GM21717 (cell line): ENCODE results near the gene PTGR3.

ENCODE experiments used
- ATAC-seq: cut with Tn5 transposase; IDR thresholded peaks from one replicate; pipeline ENCODE4 v1.9.1; 2021; ENCODE audit warnings: mild to moderate bottlenecking, moderate library complexity; ENCODE audit not compliant: unreplicated experiment

PTGR3 gene

GRCh38 chr18:75215663-75216062 is 6.7 kb upstream of the PTGR3 start:
- ATAC-seq: no peak

GRCh38 chr18:75214766-75215510 is 6.0 kb upstream of the PTGR3 start:
- no peak for ATAC-seq

- no peak for ATAC-seq
Observed at GRCh38 chr18:75214332-75214690, 5.4 kb upstream of the PTGR3 start.

- no peak for ATAC-seq
Observed at GRCh38 chr18:75213611-75214331, 4.8 kb upstream of the PTGR3 start.

- no peak for ATAC-seq
Observed at GRCh38 chr18:75212751-75213090, 3.8 kb upstream of the PTGR3 start.

GRCh38 chr18:75211953-75212750 is 3.2 kb upstream of the PTGR3 start:
- no peak for ATAC-seq

GRCh38 chr18:75211626-75211952 is 2.6 kb upstream of the PTGR3 start:
- no peak for ATAC-seq

- ATAC-seq: no peak
Observed at GRCh38 chr18:75211002-75211621, 2.2 kb upstream of the PTGR3 start.

GRCh38 chr18:75210274-75211001 is 1.5 kb upstream of the PTGR3 start, which contains the start of gene TSHZ1:
TSS of gene TSHZ1 (plus strand) at chr18:75210797. CDS start at chr18:75211877, 1,080 bp downstream.
- ATAC-seq: peak; percentile 35

GRCh38 chr18:75209951-75210258 is 966 bp upstream of the PTGR3 start:
- no peak for ATAC-seq

- ATAC-seq: peak; percentile 9
Observed at GRCh38 chr18:75208836-75209128, 157 bp downstream of the PTGR3 start.

- peak; percentile 10 for ATAC-seq
Observed at GRCh38 chr18:75208155-75208835, 644 bp downstream of the PTGR3 start.

GRCh38 chr18:75207310-75208154 is 1.4 kb downstream of the PTGR3 start:
- no peak for ATAC-seq

- ATAC-seq: no peak
Observed at GRCh38 chr18:75206452-75207309, 2.3 kb downstream of the PTGR3 start.

- no peak for ATAC-seq
Observed at GRCh38 chr18:75205514-75206132, 3.3 kb downstream of the PTGR3 start.

GRCh38 chr18:75204732-75205513 is 4.0 kb downstream of the PTGR3 start:
- no peak for ATAC-seq

GRCh38 chr18:75204269-75204731 is 4.6 kb downstream of the PTGR3 start:
- ATAC-seq: no peak
